Measurements from ENCODE around the gene TMEM201.

The TMEM201 gene

DNA sequence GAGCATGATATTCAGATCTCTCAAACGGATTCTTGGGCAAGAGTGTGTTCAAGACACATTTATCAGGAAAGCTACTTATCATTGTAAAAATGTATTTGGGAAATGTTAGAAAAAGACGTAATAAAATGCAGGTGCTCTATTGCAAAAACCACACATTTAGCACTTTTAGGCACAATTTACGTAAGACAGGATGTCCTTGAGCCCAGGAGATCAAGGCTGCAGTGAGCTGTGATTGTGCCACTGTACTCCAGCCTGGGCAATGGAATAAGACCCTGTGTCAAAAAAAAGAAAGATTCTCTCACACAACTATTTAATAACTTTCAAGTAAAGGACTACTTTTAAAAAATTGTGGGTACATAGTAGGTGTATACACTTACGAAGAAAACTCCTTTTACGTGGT, 31.1 kb upstream of the TMEM201 start:
- TF ChIP-seq EZH2phosphoT487 (IDR thresholded peaks at IDR 0.05; ENCODE audit: borderline replicate concordance, low read length) = no peak
- TF ChIP-seq, protein P1, sequence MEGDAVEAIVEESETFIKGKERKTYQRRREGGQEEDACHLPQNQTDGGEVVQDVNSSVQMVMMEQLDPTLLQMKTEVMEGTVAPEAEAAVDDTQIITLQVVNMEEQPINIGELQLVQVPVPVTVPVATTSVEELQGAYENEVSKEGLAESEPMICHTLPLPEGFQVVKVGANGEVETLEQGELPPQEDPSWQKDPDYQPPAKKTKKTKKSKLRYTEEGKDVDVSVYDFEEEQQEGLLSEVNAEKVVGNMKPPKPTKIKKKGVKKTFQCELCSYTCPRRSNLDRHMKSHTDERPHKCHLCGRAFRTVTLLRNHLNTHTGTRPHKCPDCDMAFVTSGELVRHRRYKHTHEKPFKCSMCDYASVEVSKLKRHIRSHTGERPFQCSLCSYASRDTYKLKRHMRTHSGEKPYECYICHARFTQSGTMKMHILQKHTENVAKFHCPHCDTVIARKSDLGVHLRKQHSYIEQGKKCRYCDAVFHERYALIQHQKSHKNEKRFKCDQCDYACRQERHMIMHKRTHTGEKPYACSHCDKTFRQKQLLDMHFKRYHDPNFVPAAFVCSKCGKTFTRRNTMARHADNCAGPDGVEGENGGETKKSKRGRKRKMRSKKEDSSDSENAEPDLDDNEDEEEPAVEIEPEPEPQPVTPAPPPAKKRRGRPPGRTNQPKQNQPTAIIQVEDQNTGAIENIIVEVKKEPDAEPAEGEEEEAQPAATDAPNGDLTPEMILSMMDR (IDR thresholded peaks at IDR 0.05; ENCODE audit: low read depth, low read length, poor library complexity, severe bottlenecking) = no peak

DNA sequence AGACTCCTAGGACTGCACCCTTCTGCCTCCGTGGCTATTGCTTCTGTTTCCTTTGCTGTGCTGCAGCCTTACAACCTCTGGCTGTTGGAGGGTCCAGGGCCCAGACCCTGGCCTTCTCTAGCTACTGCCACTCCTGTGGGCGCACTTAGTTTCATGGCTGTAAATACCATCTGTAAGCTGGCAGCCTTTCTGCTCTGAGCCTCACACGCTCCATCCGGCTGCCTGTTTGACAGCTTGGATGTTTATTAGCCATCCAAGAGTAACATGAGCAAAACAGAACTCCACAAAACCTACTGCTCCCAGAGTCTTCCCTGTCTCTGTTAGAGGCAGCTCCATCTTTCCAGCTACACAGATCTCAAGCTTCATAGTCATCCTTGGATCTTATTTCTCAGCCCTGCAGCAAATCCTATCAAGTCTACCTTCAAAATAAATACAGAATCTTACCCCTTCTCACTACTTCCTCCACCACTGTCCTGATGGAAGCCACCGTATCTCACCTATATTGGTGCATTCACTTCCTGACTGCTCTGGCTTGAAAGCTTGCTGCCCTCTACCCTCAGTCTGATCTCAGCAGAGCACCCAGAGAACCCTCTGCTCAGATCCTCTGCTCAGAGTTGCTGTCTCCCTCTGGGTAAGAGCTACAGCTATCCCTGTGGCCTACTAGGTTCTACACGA, 30.3 kb upstream of the TMEM201 start:
- no peaks in the 10 kb centered on the region for H3K4me1 ChIP-seq (ENCODE audit: control insufficient read depth, low read length)
- H3K9me3 ChIP-seq (ENCODE audit: control insufficient read depth, insufficient read depth, low read length) = no peaks in the 10 kb centered on the region
- peaks cover 29% of the 10 kb centered on the region for H3K79me2 ChIP-seq (ENCODE audit: control insufficient read depth, low read length)
- H3K9me2 ChIP-seq (replicated peaks; ENCODE audit: control insufficient read depth, low read length) = no peaks in the 10 kb centered on the region
- peaks cover 63% of the 10 kb centered on the region for H3K36me3 ChIP-seq (ENCODE audit: control insufficient read depth, low read length)
- no peak overlapping the region for H3K4me3 ChIP-seq (ENCODE audit: low read length)
- no peak for TF ChIP-seq EZH2phosphoT487 (IDR thresholded peaks at IDR 0.05; ENCODE audit: borderline replicate concordance, low read length)
- TF ChIP-seq, protein P1 (IDR thresholded peaks at IDR 0.05; ENCODE audit: low read depth, low read length, poor library complexity, severe bottlenecking) = no peak
- H3K27ac ChIP-seq (ENCODE audit: low read depth, low read length) = no peak overlapping the region
- no peaks in the 10 kb centered on the region for H3K27me3 ChIP-seq (ENCODE audit: control insufficient read depth, low read length)
- peaks cover 4% of the 10 kb centered on the region; the same call in 1 of the 2 replicates for H3F3A ChIP-seq (ENCODE audit: control insufficient read depth, insufficient read depth)
- H4K20me1 ChIP-seq (ENCODE audit: control insufficient read depth, insufficient read depth, low read depth, low read length) = no peaks in the 10 kb centered on the region
- no peak overlapping the region for H3K4me2 ChIP-seq (ENCODE audit: low read length)

More for the DNA sequence above, 31.1 kb upstream of the TMEM201 start:
- Histone ChIP-seq H3K79me2 (ENCODE audit: control insufficient read depth, low read length) (peaks cover 32% of the 10 kb centered on the region), H4K20me1 (ENCODE audit: control insufficient read depth, insufficient read depth, low read depth, low read length) (no peaks in the 10 kb centered on the region), H3K9me2 (replicated peaks; ENCODE audit: control insufficient read depth, low read length) (no peaks in the 10 kb centered on the region), H3K27me3 (ENCODE audit: control insufficient read depth, low read length) (no peaks in the 10 kb centered on the region), H3F3A (ENCODE audit: control insufficient read depth, insufficient read depth) (peaks cover 4% of the 10 kb centered on the region; the same call in 1 of the 2 replicates), H3K4me1 (ENCODE audit: control insufficient read depth, low read length) (no peaks in the 10 kb centered on the region), H3K36me3 (ENCODE audit: control insufficient read depth, low read length) (peaks cover 62% of the 10 kb centered on the region), H3K4me2 (ENCODE audit: low read length) (no peak overlapping the region), H3K4me3 (ENCODE audit: low read length) (no peak overlapping the region), H3K9me3 (ENCODE audit: control insufficient read depth, insufficient read depth, low read length) (no peaks in the 10 kb centered on the region), H3K27ac (ENCODE audit: low read depth, low read length) (no peak overlapping the region)

- Histone ChIP-seq H3K79me2 (ENCODE audit: control insufficient read depth, low read length) (peaks cover 27% of the 10 kb centered on the region), H4K20me1 (ENCODE audit: control insufficient read depth, insufficient read depth, low read depth, low read length) (no peaks in the 10 kb centered on the region), H3K36me3 (ENCODE audit: control insufficient read depth, low read length) (peaks cover 65% of the 10 kb centered on the region), H3K4me2 (ENCODE audit: low read length) (no peak overlapping the region), H3K27ac (ENCODE audit: low read depth, low read length) (no peak overlapping the region), H3F3A (ENCODE audit: control insufficient read depth, insufficient read depth) (peaks cover 4% of the 10 kb centered on the region; the same call in 1 of the 2 replicates), H3K4me3 (ENCODE audit: low read length) (no peak overlapping the region), H3K9me2 (replicated peaks; ENCODE audit: control insufficient read depth, low read length) (no peaks in the 10 kb centered on the region), H3K4me1 (ENCODE audit: control insufficient read depth, low read length) (no peaks in the 10 kb centered on the region), H3K9me3 (ENCODE audit: control insufficient read depth, insufficient read depth, low read length) (no peaks in the 10 kb centered on the region), H3K27me3 (ENCODE audit: control insufficient read depth, low read length) (no peaks in the 10 kb centered on the region)
- TF ChIP-seq, protein P1 (IDR thresholded peaks at IDR 0.05; ENCODE audit: low read depth, low read length, poor library complexity, severe bottlenecking) = no peak
- no peak for TF ChIP-seq EZH2phosphoT487 (IDR thresholded peaks at IDR 0.05; ENCODE audit: borderline replicate concordance, low read length)
Measured at GRCh38 chr1:9558946-9559545, 29.7 kb upstream of the TMEM201 start.

All from DOHH2 (cell line).